GM21381 (cell line): ENCODE measurements around the gene ASAH2B.
"Not testable (repeated sequence)": the region's sequence is repeated elsewhere in the genome, so short reads cannot be mapped to it uniquely, and the experiment has no call there.

Experiments
- ATAC-seq: cut with Tn5 transposase; IDR thresholded peaks from one replicate; pipeline ENCODE4 v1.9.1; 2021; ENCODE audit warnings: mild to moderate bottlenecking, moderate library complexity; ENCODE audit not compliant: unreplicated experiment

ASAH2B gene

DNA sequence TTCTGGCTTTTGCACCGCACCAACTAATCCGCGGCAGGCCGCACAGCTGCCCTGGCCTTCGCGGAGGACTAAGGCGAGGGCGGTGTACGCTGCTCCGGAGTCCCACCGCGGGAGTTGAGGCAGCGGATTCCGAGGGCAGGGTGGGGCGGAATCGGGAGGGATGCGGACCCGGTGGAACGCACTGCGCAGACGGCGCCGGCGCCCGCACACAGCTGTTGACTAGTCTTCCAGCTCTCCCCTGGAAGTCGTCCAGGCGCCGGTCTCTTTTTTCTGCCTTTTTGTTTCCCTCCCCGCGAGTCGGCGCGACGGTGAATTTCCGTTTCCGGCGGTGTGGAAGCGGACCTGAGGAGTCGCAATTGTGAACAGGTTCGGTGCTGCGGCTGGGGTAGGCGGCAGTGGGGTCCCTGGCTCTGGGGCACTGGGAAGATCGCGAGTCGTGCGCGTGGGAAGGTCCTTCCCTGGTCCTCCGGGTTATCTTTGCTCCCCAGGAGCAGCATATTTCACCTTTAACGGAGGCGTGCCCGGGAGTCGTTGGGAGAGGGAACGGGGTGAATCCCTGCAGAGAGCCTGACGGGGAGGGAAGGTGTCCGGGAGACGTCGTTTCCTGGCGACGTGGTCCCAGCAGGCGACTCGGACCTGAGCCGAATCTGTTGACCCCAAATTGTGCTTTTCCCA, at the start of gene ASAH2B:
TSS of gene ASAH2B (plus strand) at position 319 of the 675 bp plus-strand sequence. CDS start 5,195 bp downstream, outside the sequence.
- peak; percentile 89 for ATAC-seq

DNA sequence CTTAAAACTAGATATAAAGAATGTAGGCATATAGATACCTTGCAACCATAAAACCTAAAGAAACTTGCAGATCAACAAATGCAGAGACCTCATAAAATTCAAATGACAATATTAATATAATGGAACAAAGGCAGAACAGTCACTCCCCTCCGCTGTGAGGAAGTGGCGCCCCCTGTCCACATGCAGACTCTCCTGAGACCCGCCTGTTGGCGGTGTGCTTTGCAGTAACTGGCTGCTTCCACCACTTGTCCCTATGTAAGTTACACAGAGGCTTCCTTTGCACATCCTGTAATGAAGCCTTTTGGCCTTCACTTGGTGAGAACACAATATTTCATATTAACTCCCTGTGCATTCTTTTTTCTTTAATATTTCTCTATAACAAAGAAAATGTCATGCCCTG, 41.9 kb upstream of the ASAH2B start:
- not testable (repeated sequence) for ATAC-seq

DNA sequence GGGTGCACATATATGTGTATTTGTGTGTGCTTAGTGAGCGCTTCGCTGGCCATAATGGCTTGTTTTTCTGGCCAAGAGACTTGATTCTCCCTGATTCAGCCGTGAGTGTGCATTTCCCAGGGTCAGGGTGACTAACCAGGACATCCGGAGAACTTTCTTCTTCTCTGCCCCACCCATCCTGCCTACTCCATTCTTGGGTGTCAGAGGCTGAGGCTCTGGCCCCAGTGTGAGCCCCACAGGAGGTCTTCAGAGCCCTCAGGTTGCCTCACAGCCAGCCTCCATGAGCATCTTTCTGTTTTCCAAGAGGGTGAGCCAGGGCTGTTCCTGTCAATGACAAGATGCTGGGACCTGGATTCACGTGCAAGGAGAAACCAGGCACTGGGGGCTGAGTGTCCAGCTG, 37.8 kb upstream of the ASAH2B start:
- not testable (repeated sequence) for ATAC-seq

DNA sequence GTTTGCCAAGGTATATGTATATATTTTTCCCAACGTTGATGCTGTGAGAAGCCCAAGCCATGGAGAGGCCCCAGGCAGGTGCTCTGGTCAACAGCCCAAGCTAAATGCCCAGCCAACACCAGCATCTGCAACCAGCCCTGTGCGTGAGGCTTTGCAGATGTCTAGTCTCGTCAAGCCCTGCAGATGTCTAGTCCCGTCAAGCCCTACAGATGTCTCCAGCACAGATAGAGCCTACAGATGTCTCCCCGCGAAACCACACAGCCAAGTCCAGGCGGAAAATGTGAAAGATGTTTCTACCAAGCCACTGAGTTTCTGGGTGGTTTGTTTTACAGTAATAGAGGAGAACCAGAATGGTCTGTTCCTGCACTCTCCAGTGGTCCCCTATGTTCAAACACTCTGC, 36.7 kb upstream of the ASAH2B start:
- ATAC-seq = not testable (repeated sequence)

DNA sequence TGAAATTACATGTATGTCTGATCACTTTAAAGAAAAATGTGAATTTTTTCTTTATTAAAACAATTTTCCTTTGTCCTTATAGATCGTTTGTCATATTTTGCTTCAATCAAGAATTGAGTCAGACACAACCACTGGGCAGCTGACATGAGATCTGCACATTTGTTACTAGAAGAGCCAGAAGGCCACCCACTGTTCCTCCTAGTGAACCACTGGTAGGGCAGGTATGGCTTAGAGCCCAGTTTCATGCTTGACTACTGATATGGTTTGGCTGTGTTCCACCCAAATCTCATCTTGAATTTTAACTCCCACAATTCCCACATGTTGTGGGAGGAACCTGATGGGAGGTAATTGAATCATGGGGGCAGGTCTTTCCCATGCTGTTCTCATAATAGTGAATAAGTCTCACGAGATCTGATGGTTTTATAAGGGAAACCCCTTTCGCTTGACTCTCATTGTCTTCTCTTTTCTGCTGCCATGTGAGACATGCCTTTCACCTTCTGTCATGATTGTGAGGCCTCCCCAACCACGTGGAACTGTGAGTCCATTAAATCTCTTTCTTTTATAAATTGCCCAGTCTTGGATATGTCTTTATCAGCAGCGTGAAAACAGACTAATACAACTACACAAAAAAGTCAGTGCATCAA, 35.2 kb upstream of the ASAH2B start:
- ATAC-seq = peak; percentile 68

DNA sequence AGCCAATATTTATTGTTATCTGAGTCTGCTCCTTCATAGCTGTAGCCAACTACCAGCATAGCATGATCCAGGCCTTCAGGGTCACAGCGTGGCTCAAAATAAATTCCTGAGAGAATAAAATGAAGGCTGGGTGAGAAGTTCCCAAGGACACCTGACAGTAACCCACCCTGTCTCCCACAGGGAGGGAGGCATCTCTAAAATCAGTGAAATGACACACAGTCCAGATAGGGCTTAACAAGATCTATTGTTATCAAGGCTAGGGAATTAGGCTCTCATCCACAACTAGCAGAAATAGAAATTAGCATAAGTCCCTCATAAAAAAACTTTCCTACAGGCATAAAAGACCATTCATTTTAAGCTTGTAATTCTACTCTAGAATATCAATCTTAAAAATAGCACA, 33.7 kb upstream of the ASAH2B start:
- not testable (repeated sequence) for ATAC-seq

DNA sequence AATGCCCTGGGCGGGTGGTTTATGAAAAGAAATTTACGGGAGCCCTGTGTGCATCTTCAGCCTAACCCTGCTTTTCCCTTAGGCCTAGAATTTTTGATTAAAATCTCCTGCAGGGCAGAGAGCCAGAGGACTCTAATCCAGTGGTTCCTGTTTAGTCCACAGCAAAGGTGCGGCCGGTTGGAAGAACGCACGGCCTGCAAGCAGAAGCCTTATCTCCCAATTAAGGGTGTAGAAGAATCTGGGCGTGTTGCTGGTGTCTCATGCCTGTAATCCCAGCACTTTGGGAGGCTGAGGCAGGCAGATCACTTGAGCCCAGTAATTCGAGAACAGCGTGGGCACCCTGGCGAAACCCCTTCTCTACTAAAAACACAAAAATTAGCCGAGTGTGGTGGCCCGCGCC, 29.5 kb upstream of the ASAH2B start:
- ATAC-seq = not testable (repeated sequence)

DNA sequence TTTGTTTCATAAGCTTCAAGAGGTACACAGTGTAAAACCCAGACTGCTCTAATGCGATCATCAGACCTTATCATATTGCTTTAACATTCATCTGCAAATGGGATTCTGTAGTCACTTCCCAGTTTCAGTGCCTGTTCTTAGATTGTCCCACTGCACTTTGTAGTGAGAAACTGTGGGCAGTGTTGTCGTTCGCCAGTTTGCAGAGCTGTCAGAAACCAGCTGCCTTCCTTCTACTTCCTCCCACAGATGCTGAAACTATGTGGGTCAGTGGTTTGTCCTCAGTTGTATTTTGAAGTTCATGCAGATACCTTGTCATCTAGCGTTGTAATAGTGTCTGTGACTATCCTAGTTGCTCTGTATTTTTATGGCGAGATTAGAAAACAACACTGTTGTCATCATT, 15.9 kb upstream of the ASAH2B start:
- ATAC-seq = peak; percentile 82

DNA sequence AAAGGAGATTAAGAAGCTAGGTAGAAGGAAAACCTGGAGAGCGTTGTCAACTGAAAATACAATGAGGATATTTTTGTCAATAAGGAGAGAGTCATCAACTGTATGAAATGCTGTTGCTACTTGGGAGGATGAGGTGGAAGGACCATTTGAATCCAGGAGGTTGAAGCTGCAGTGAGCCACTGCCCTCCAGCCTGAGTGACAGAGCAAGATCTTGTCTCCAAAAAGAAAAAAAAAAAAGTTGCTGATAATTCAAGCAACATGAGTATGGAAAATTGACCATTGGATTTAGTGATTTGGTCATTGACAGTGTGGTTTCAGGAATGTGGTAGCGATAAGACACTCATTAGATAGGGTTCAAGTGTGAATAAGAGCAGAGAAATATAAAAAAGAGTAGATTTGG, 11.6 kb upstream of the ASAH2B start:
- ATAC-seq = not testable (repeated sequence)

DNA sequence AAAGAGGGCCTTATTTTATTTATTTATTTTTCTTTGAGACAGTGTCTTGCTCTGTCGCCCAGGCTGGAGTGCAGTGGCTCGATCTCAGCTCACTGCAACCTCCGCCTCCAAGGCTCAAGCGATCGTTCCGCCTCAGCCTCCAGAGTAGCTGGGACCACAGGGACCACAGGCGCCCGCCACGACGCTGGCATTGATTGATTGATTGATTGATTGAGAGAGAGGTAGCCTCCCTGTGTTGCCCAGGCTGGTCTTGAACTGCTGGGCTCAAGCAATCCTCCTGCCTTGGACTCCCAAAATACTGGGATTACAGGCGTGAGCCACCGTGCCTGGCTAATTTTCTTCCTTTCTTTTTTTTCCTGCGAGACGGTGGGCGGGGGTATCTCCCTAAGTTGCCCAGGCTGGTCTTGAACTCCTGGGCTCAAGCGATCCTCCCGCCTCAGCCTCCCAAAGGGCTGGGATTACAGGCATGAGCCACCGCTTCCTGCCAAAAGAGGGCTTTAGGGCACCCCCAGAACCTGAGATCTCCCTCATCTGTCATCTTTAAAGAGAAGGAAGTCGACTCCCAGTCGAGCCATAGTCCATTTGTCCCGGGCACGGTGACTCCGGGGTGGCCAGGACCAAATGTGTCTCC, 634 bp upstream of the ASAH2B start:
- ATAC-seq = not testable (repeated sequence)

DNA sequence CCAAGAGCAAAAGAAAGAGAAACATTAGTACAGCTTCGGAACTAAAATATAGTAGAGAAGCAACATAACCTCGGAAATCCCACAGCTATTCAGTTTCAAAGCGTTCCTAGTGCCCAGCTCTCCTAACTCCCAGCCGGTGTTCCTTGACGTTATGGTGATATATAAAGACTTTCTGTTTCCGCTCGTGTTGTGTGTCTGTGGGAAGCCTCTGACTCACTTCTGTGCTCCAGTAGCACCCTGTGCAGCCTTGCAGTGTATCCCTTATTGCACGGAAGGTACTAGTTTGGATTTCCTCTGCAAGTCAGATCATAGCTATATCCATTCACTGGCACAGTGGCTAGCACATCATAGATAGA, 535 bp downstream of the ASAH2B start:
- ATAC-seq = peak; percentile 35

DNA sequence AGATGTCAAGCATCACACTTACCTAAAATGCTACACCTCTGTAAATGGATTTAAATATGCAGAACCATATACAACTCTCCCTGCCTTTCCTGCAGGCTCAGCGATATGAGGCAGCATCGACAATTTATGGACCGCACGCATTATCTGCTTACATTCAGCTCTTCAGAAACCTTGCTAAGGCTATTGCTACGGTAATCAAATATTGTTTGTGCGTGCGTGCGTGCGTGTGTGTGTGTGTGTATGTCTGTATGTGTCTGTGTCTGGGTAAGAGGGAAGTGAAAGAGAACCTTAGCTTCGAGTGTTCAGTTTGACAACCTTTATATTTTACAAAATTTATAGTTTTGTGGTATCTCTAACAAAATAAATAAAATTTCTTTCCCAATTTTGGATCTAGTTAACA, 3.1 kb downstream of the ASAH2B start:
- not testable (repeated sequence) for ATAC-seq

DNA sequence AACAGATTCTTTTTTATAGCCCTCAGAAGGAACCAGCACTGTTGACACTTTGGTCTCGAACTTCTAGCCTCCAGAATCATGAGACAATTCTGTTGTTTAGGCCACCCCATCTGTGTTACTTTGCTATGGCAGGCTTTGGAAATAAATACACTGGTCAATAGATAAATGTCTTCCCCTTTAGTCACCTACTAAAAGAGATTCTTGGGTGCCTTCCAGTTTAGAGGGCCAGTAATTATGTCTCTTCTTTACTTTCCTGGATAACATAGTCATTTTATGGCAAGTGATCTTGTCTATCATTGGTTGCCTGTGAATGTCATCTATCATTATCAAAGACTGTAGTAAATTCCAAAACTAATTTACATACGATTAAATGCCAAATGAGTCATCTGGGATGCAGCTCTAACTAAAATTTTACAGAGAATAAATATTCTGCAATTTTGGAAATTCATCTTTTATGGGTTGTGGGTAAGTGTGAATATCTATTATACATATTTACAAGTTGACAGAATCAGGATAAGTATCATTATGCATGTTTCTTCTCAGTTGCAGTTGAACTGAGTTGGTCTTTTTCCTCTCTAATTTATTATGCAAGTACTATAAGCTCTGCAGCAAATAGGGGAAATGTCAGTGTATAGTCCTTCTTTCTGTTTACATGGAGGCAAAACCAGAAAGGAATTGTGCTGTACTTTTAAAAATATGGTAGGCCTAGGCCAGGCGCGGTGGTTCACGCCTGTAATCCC, 27.2 kb downstream of the ASAH2B start:
- ATAC-seq = not testable (repeated sequence)

DNA sequence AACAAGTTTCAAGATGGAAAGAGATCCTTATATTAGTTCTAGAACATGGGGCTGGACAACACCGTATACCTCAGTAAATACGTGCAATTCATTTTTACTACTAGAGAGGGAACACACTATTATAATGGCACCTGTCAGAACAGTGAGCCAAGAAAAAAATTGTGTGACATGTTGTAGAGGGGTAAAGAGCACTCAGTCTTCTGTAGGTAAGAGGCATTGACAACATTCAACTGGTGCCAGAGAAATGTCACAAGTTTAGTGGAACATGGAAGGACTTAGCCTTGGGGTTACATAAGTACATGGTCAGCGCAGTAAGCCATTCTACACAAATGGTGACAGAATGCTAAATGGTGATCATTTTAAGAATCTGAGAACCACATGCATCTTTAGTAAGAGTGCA, 32.3 kb downstream of the ASAH2B start:
- ATAC-seq = not testable (repeated sequence)

DNA sequence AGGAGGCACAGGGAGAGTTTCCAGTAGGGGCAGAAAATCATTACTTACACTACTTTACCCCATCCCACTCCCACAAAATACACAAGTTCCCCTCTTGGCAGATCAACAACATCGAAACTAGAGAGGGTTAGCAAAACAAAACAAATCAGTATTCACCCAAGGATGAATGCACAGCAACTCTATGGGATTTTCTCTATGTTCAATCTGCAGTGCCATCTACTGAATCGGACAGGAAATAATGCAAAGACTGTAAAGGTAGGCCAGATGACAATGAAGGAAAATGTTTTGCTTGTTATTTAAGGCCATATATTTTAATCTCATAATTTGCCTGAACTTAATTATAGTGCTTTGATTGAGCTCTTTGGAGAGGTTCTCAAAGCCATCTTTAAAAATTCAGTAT, 35.1 kb downstream of the ASAH2B start:
- ATAC-seq = not testable (repeated sequence)

DNA sequence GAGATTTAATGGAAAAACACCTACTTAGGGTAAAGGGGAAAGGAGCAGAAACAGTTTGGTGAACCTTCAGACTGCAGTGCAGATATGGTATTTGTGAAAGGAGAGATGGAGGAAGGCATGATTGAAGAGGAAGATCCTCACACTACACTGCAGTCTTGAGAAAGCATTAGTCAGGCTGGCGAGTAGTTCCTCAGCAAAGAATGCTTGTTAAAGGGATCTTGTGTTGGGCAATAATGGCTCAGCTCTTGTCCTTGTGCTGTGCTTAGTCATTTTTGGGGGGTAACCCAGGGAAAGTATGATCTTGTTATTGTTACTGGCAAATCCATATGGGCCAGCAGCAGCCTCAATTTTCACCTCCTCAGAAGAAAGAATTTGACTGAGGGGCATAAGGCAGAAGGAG, 40.3 kb downstream of the ASAH2B start:
- not testable (repeated sequence) for ATAC-seq

DNA sequence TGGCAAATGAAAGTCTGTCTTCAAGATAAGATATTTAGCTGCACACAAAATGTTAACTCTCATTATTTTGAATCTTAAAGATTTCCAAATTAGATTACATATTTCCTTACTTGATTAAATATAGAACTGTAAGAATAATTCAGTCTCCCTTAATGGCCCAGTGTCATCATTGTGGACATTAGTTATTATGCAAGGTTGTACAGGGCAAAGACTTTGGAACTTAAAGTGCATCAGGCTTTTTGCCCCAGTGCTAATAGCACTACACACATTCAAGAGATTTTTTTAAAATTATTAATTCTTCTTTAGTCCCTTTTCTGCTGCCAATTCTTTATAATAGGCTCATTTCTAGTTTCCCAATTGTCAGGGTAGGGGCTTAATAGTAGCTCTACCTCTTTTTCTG, 42.3 kb downstream of the ASAH2B start:
- not testable (repeated sequence) for ATAC-seq

DNA sequence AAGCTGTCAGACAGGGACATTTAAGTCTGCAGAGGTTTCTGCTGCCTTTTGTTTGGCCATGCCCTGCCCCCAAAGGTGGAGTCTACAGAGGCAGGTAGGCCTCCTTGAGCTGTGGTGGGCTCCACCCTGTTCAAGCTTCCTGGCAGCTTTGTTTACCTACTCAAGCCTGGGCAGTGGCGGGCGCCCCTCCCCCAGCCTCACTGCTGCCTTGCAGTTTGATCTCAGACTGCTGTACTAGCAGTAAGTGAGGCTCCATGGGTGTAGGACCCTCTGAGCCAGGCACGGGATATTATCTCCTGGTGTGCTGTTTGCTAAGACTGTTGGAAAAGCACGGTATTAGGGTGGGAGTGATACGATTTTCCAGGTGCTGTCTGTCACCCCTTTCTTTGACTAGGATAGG, 48.2 kb downstream of the ASAH2B start:
- not testable (repeated sequence) for ATAC-seq

DNA sequence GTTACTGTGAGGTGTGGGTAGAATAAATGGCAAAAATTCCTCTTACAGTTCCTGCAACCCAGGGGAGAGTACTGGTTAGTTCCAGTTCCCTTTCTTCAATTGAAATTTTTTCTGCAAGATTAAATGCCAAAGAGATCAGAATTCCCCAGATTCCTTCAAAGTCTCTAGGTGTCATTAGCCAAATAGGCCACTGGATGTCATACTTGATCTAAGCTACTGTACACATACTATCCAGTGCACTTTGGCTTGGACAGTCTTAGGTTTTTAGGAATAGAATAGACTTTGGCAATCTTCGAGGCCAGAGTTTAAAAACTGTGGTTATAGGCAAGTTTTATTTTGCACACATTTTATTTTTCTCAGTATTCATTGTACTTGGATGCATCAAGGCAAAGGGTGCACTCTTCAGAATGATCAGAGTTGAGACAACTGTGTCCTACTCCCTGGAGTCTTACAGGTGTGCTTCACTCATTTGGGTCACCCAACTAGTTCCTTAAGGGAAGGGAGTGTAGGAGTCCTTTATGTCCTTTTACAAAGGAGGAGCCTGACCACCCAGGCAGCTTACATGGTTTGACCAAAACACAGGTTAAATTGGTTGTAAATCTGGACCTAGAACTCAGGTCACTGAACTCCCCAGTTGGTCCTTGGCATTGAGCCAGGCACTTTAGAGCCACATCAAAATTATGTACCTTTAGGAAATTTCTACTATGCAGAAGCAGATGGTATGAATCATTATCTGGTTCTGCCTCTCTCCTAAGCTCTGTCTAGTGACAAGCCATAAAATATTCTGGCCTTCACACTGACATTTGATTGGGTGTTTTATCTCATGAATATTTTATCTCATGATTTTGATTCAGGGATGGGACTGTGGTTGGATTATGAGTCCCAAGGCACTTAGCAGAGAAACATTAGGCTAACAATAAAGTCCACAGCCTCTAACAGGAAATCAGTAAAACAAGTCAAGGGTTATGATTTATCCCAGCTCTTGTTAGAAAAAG, 49.5 kb downstream of the ASAH2B start:
- no peak for ATAC-seq

DNA sequence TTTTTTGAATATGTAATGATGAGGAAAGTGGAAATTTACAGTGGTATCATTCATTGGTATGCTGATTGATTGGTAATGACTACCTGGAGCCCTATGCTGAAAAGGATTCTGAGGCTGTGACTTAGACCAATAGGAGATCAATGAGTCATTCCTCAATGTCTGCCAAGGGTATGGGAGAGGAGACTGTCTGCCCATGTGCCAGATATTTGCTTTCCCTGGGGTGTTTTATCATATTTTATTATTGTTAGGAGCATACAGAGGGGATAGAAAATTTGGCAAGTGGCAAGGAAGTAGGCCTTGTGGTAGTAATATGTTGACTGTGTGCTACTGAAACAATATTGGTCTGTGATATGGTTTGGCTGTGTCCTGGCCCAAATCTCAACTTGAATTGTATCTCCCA, 54.8 kb downstream of the ASAH2B start:
- ATAC-seq = no peak
